GM12878 (cell line): ENCODE data around the gene PRKN. TPM values are rescaled to one million over a fixed set of nuclear protein-coding genes. Genes with fewer than 3 reads are reported as not detected.
A peak's percentile ranks its signal among the peaks of the same experiment; 100 is the strongest.

Source experiments
- ATAC-seq: fragments of 200-7000 bp; cut with Tn5 transposase; 3 replicates; pipeline ENCODE4 v1.9.1; 2020; ENCODE audit warnings: mild to moderate bottlenecking, moderate library complexity
- BruUV-seq: library from RNA; stranded (reverse); fragments of 400-500 nt; replicated peaks from 2 replicates; lab custom pipeline; 2021; lab: Mats Ljungman, UMichigan
- CTCF ChIA-PET: fragments of 300-600 bp; sonication (Branson Sonifier 250); formaldehyde crosslinking; extraction: SDS; loops from one replicate; lab custom pipeline; 2021; ENCODE audit warnings: inconsistent platforms; lab: Yijun Ruan, JAX
- POLR2A ChIA-PET: fragments of 350-600 bp; formaldehyde crosslinking; extraction: SDS; loops from one replicate; lab custom pipeline; 2021; ENCODE audit warnings: inconsistent platforms; lab: Charles Lee
- RAD21 ChIA-PET: fragments of 300-600 bp; sonication (Branson Sonifier 250); formaldehyde crosslinking; loops from one replicate; lab custom pipeline; 2023; ENCODE audit warnings: antibody characterized with exemption; ENCODE audit not compliant: unreplicated experiment; lab: Charles Lee
- SMC1A ChIA-PET: fragments of 300-600 bp; sonication (Branson Sonifier 250); formaldehyde crosslinking; loops from one replicate; lab custom pipeline; 2023; ENCODE audit not compliant: unreplicated experiment, uncharacterized antibody; lab: Charles Lee
- DNase-seq: peaks from one replicate; pipeline ENCODE4 v3.0.0-alpha.2; 2011; ENCODE audit warnings: low read depth, low spot score
- FAIRE-seq: peaks from 3 replicates; lab custom pipeline; 2011; peaks lifted over from hg19 to GRCh38; lab: Jason Lieb, UNC
- H2AFZ ChIP-seq: 2 replicates; pipeline ENCODE4 v1.6.0; 2011; ENCODE audit warnings: low read depth, low read length, control low read depth; ENCODE audit not compliant: control insufficient read depth
- H3K27ac ChIP-seq: 2 replicates; pipeline ENCODE4 v1.5.1; 2011; ENCODE audit warnings: control low read depth; ENCODE audit not compliant: control insufficient read depth, insufficient read depth
- H3K27me3 ChIP-seq, 2 experiments: replicated peaks in 1 of 2; 2 replicates each; pipeline versions ENCODE4 v1.6.0 to v1.6.1; 2011; ENCODE audit warnings: low read length in 1 of 2; ENCODE audit not compliant: control insufficient read depth in 2 of 2, insufficient read depth in 2 of 2
- H3K36me3 ChIP-seq, 2 experiments: 2 replicates each; pipeline ENCODE4 v1.5.1; 2011; ENCODE audit warnings: low read length in 1 of 2; ENCODE audit not compliant: control insufficient read depth in 2 of 2, insufficient read depth in 2 of 2
- H3K4me1 ChIP-seq: 2 replicates; pipeline ENCODE4 v1.6.1; 2011; ENCODE audit warnings: mild to moderate bottlenecking, low read length, moderate library complexity, mixed read lengths; ENCODE audit not compliant: control insufficient read depth, insufficient read depth
- H3K4me2 ChIP-seq: 2 replicates; pipeline ENCODE4 v1.6.0; 2011; ENCODE audit warnings: control low read depth; ENCODE audit not compliant: control insufficient read depth, insufficient read depth
- H3K4me3 ChIP-seq: fragments of 200-600 bp; sonication (generic); 2 replicates; pipeline ENCODE4 v1.5.1; 2016
- H3K79me2 ChIP-seq: 2 replicates; pipeline ENCODE4 v1.6.0; 2011; ENCODE audit warnings: low read length; ENCODE audit not compliant: control insufficient read depth, insufficient read depth
- H3K9ac ChIP-seq: 2 replicates; pipeline ENCODE4 v1.8.0; 2011; ENCODE audit warnings: low read length, control low read depth, mixed read lengths; ENCODE audit not compliant: control insufficient read depth, insufficient read depth
- H3K9me3 ChIP-seq: replicated peaks from 3 replicates; pipeline ENCODE4 v1.5.1; 2011; ENCODE audit warnings: mild to moderate bottlenecking, low read length; ENCODE audit not compliant: control insufficient read depth, insufficient read depth
- H4K20me1 ChIP-seq: 2 replicates; pipeline ENCODE4 v1.6.0; 2011; ENCODE audit not compliant: control insufficient read depth, insufficient read depth
- GATAD2B ChIP-seq: fragments of 450-650 bp; conservative IDR thresholded peaks from 2 replicates; pipeline ENCODE4 v1.6.1; 2017; ENCODE audit warnings: low read depth, mild to moderate bottlenecking, moderate library complexity
- IRF3 ChIP-seq: fragments of 450-650 bp; IDR thresholded peaks from 2 replicates; pipeline ENCODE4 v1.6.1; 2014; ENCODE audit warnings: mild to moderate bottlenecking
- MLLT1 ChIP-seq: fragments of 450-650 bp; IDR thresholded peaks from 2 replicates; pipeline ENCODE4 v1.6.1; 2016; ENCODE audit warnings: mild to moderate bottlenecking
- NFXL1 ChIP-seq: fragments of 450-650 bp; IDR thresholded peaks from 2 replicates; pipeline ENCODE4 v1.6.1; 2017; ENCODE audit warnings: antibody characterized with exemption, mild to moderate bottlenecking, borderline replicate concordance
- NR2C2 ChIP-seq: IDR thresholded peaks from 2 replicates; pipeline ENCODE4 v1.6.1; 2011; ENCODE audit warnings: borderline replicate concordance, low read depth; ENCODE audit not compliant: control insufficient read depth, insufficient read length
- POLR2AphosphoS2 ChIP-seq: IDR thresholded peaks from 2 replicates; pipeline ENCODE4 v1.6.1; 2011; ENCODE audit warnings: low read depth, mild to moderate bottlenecking, low read length, improper control_type of control experiment, moderate library complexity
- SPI1 ChIP-seq: IDR thresholded peaks from 2 replicates; pipeline ENCODE4 v1.6.1; 2011; ENCODE audit warnings: low read depth, mild to moderate bottlenecking, low read length, moderate library complexity, borderline replicate concordance; ENCODE audit not compliant: insufficient read depth
- ZBTB11 ChIP-seq: fragments of 450-650 bp; formaldehyde crosslinking; IDR thresholded peaks from 2 replicates; pipeline ENCODE4 v1.5.0; 2022; ENCODE audit warnings: mild to moderate bottlenecking, missing genetic modification characterization
- WGBS: methylation state at CpG from one replicate; pipeline ENCODE4 v1.1.6; 2016; ENCODE audit warnings: low lambda C conversion rate; ENCODE audit not compliant: insufficient replicate concordance, insufficient coverage; ENCODE audit errors: missing lambda C conversion rate; 5-methylcytosine and 5-hydroxymethylcytosine counted together
- in situ Hi-C: fragments of 300-500 bp; cut with MboI; formaldehyde crosslinking; loops from 9 replicates; pipeline ENCODE4 v1.14.3; 2018; ENCODE audit warnings: mixed read lengths
- intact Hi-C: fragments of 100-400 bp; cut with micrococcal nuclease; formaldehyde crosslinking; loops from one replicate; pipeline ENCODE4 v1.14.2; 2022; ENCODE audit not compliant: unreplicated experiment
- polyA plus RNA-seq, 11 experiments: library from polyadenylated mRNA; depleted of rRNA in 4 of 11; unstranded in 6 of 11; stranded (reverse) in 5 of 11; fragments of >200 nt; fragmentation: Nextera tagmentation in 4 of 11; fragmentation: Illumina TruSeq in 1 of 11; extraction: Ambion mirVana in 4 of 11; extraction: Trizol in 1 of 11; gene quantifications; 1 replicate in 1 of 11; 2 replicates in 10 of 11; pipeline versions ENCODE4 v1.2.1 to v1.2.3, GENCODE V29; 2011 to 2016; ENCODE audit warnings: inconsistent platforms in 2 of 11, missing spikeins in 2 of 11, low read depth in 1 of 11
- total RNA-seq, 4 experiments: library from RNA; depleted of rRNA in 3 of 4; stranded (reverse); fragments of >200 nt in 3 of 4; fragmentation: Illumina TruSeq in 1 of 4; extraction: Trizol in 1 of 4; gene quantifications; 2 replicates each; pipeline versions ENCODE4 v1.2.1 to v1.2.3, GENCODE V29; 2013 to 2021

The PRKN gene
- total and polyA plus RNA-seq, 10 of the 15 experiments (the other 5 are each of a cell fraction or from before 2014, with no cell fraction given): 0.06 to 0.09 TPM; not detected in 8

GRCh38 chr6:162489101-162489976 lies 238.2 kb downstream of the PRKN start (continued):
- TF ChIP-seq ZBTB11 (CRISPR knock-in tag) (no peak), POLR2AphosphoS2 (no peak), IRF3 (no peak), NFXL1 (no peak), GATAD2B (no peak), NR2C2 (no peak)
- TF ChIP-seq, all 136 proteins: peak for 0

GRCh38 chr6:162488444-162488843 lies 239.1 kb downstream of the PRKN start:
- H3K79me2 ChIP-seq: no peaks in the 10 kb centered on the region
- ChIA-PET SMC1A (no interaction called here), RAD21 (no interaction called here), CTCF (no interaction called here), POLR2A (no interaction called here)
- 35% methylated on average over 6 of the region's 6 CpGs for WGBS
- H2AFZ ChIP-seq: no peak overlapping the region
- H3K4me1 ChIP-seq: no peaks in the 10 kb centered on the region
- DNase-seq (no peak), FAIRE-seq (no peak), ATAC-seq (peak; percentile 67)
- in situ Hi-C loops (no loop called here), intact Hi-C loops (no loop called here)
- H3K4me3 ChIP-seq: no peak overlapping the region
- no peaks in the 10 kb centered on the region; a peak in 1 of 4 replicates for H3K27me3 ChIP-seq
- H3K9ac ChIP-seq: no peak overlapping the region
- no peaks in the 10 kb centered on the region for H3K9me3 ChIP-seq
- BruUV-seq: no TSS peak
- no peak overlapping the region for H3K27ac ChIP-seq
- H3K4me2 ChIP-seq: no peak overlapping the region
- no peaks in the 10 kb centered on the region for H3K36me3 ChIP-seq
- TF ChIP-seq SPI1 (peak; percentile 73; the same call in 1 of the 2 replicates), MLLT1 (no peak)
- TF ChIP-seq, all 136 proteins: peak for 1
- no peaks in the 10 kb centered on the region for H4K20me1 ChIP-seq
